DMS79 treated with DMSO at 0.1 percent for 48 hours (cell line): ENCODE data around the gene IRF5.
"Not testable (repeated sequence)": the region's sequence is repeated elsewhere in the genome, so short reads cannot be mapped to it uniquely, and the experiment has no call there.

ENCODE experiments used
- DNase-seq: peaks from one replicate; lab custom pipeline; 2025; lab: John Stamatoyannopoulos, UW

The IRF5 gene

DNA sequence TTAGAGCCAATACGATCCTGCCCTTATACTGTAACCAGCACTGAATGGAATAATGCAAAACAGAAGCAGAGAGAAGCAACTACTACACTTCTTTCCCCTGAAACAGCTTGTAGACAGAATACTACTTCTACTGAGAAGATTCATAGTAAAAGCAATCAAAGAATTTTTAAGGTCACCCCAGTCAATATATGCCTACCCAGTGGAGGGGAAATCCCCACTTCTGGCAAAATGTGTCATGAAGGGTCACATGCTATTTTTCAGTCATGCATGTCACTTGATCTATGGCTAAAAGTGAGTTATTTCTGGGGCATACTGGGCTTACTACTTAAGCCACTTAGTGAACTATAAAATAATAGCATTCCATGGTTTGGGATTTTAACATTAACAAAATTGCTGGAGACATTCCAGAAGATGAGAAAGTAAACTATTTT is 25.6 kb downstream of the IRF5 start:
- DNase-seq = no peak

DNA sequence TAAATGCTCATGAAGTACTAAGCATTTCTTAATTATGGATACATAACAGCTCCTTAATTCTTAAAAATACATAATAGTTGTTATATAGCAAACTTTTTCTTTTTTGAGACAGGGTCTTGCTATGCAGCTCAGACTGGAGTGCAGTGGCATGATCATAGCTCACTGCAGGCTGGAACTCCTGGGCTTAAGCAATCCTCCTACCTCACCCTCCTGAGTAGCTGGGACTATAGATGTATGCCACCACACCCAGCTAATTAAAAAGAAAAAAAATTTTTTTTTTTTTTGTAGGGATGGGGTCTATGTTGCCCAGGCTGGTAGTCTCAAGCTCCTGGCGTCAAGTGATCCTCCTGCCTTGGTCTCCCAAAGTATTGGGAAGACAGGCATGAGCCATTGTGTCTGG is 30.9 kb downstream of the IRF5 start:
- no peak for DNase-seq

DNA sequence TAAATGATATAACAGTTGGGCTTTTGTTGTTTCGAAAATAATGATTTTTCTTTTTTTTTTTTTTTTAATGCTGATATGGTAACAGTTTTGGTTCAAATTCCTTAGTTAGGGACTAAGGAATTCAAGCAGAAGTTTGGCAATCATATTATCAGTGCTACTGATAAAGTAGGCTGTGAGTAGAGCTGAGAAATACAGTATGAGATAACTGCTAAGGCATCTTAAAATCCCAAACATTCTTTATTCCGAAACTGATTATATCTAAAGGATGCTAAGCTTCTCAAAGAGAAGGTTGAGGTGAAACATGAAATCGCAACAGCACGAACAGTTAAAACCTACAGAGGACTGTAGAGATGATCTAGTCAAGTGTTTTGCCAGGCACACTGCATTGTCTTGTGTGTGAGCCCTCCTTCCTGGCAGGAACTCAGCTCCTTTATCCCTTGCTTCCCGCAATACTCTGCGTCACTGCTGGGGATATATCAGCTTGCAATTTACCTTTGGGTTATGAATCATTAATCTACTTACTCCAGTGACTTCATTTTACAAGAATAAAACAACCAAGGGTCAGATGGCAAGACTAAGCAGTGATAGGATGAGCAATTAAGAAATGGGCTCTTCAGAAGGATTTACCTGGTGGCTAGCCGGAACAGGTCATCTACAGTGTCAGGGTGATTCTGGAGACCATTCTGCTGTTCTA is 36.7 kb downstream of the IRF5 start:
- DNase-seq = no peak

DNA sequence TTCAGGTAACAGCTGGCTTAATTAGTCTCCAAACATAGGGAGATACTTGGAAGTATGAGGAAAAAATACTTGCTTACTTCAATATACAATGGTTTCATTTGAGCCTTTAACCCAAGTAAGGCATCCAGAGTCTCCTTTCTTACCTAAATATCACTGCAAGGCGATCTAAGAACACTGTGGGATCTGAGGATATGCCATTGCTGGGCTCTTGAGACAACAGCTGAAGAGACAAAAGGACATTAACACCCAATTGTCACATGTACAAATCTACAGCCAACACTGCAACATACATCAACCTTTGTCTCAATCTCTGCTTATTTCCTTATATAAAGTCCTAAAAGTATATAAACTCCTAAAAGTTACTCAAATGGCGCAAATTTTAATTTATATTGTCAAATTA is 44.4 kb downstream of the IRF5 start:
- DNase-seq = no peak

DNA sequence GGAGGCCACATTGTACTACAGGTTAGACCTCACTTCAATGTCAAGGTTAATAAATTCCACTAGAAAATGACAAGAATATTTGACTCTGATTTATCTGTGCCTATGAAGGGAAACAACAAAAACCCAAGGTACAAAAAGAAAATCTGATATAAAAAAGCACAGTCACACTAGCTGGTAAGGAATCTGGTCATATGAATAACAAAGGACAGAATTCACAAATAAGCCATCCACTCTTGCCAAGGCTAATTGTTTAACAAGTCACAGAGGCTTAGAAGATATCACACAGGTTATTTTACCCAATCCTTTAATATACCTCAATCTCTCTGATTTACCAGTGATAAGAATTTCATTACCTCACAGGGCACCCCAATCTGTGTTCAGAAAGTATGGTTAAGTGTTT is 47.9 kb downstream of the IRF5 start:
- DNase-seq = no peak

DNA sequence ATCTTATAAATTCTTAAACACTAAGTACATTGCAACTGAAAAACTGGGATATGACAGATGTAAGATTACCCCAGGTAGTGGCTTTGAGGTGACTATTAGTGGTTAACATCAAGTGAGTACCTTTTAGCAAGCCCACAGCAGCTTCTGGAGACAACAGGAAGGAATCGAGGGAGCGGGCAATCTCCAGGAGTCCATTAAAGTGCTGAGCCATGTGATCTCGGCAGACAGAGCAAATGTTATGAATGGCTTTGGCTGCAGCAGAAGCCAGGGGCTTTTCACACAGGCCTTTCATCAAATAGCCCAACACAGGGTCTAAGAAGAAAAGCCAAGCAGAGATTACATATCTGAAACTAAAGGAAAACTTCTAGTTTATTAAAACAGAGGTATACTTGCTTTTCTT is 48.9 kb downstream of the IRF5 start:
- no peak for DNase-seq

DNA sequence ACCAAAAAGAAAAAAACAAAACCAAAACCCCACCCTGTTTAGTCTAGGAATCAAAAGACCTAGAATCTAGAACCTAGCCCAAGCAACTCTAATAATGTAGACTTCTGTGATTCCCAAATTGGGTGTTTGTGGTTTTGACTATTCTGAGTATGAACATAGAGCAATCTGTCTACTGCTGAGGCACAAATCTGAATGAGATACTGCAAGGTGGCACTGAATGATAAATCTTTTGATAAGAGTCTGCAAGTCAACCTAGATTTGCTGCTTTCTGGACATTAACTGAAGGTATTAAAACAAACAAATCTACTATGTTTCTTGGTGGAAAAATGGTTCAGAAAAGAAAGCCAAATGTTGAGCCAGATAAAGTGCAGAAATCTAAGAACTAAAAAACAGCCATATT is 50.6 kb downstream of the IRF5 start:
- no peak for DNase-seq

DNA sequence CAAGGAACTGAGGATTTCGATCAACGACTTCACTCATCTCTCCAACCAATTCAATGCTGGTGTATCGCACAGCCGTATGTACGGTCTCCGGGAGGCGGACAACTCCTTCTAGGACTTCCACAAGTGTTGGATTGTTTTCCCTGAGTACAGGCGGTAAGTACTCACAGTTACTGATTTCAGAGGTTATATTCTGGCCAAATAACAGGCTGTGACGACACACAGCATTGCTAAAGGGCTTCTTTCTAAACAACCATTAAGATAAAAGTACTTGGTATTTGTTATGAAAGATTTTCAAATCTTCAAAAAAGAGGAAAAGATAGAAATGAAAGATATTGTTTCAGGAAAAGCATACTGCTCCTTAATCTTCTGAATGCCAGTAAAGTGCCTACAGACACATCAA is 52.2 kb downstream of the IRF5 start:
- DNase-seq = no peak

DNA sequence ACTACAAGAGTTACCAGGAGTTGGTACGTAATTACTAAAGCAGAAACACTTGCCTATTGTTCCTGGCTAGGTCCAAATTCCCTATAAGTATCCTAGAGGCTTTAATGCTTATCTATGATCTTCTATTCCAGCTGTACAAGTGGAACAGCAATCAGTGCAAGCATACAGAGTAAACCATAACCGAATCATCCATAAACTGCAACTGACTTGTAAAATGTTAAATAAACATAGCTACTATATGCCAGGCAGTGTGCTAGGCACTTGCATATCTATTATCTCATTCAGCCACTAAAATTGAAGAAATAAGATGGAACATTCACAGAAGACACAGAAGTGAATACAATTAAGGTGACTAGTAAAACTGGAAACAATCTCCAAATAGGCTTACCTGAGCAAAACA is 55.7 kb downstream of the IRF5 start:
- no peak for DNase-seq

DNA sequence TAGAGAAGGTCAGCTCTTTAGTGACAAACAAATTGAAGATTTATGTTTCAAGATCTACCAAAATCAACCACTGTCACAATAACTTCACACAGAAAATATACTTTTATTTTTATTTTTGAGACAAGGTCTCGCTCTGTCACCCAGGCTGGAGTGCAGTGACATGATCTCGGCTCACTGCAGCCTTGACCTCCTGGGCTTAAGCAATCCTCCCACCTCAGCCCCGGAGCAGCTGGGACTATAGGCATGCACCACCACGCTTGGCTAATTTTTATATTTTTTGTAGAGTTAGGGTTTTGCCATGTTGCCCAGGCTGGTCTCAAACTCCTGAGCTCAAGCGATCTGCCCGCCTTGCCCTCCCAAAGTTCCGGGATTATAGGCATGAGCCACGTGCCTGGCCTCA is 56.8 kb downstream of the IRF5 start:
- DNase-seq = not testable (repeated sequence)

DNA sequence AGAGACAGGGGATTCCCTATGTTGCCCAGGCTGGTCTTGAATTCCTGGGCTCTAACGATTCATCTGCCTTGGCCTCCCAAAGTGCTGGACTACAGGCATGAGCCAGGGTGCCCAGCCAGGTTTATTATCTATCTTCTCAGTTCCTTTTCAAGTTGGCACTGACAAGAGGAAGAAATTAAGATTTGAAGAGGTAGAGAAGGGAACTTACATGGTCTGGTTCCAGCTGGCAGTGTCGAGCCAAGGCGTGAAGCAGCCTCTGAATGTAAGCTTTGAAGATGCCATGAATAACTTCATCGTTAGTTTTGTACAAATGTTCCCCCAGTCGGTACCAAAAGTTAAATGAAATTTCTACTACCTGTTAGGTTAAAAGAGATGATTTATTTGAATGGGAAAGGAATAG is 59.5 kb downstream of the IRF5 start:
- DNase-seq = no peak
